Suprapubic skin (tissue), 3 donors: ENCODE data around the gene TRHDE.

Experiments used
- EP300 ChIP-seq: sonication (generic); formaldehyde crosslinking; IDR thresholded peaks from one replicate; pipeline ENCODE4 v1.6.1; 2017; ENCODE audit warnings: antibody characterized with exemption
- POLR2A ChIP-seq, 2 donors: fragments of 450-650 bp; IDR thresholded peaks; one replicate each; pipeline ENCODE4 v1.6.1; 2017; ENCODE audit warnings: antibody characterized with exemption in 2 of 2, mild to moderate bottlenecking in 2 of 2, moderate library complexity in 2 of 2
- TF ChIP-seq, protein P1 (sequence below), 2 donors: fragments of 200-600 bp in 1 of 2; fragments of 450-650 bp in 1 of 2; sonication (generic) in 1 of 2; IDR thresholded peaks; one replicate each; pipeline ENCODE4 v1.5.1; 2016 to 2019; ENCODE audit warnings: antibody characterized with exemption in 2 of 2, mild to moderate bottlenecking in 1 of 2, moderate library complexity in 1 of 2

DNA sequence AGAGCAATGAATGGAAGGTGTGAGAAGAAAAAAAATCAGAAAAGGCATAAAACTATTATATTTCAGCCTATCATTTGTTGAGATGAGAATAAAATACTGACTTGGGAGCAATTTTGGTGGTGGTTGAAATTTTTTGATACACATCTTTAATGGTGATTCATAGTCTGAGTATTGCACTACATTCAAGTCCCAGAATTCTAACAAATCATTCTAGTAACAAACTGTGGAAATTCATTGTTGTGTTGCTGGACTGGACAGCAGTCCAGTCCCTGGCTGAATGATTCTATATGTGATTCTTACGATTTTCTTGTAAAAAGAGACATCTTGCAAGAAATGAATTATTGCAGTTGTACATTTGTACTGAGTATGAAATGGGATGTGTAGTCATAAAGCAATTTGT, 268.6 kb downstream of the TRHDE start:
- TF ChIP-seq EP300 (no peak), POLR2A (IDR thresholded peaks at IDR 0.05) (no peak)
- TF ChIP-seq, protein P1, sequence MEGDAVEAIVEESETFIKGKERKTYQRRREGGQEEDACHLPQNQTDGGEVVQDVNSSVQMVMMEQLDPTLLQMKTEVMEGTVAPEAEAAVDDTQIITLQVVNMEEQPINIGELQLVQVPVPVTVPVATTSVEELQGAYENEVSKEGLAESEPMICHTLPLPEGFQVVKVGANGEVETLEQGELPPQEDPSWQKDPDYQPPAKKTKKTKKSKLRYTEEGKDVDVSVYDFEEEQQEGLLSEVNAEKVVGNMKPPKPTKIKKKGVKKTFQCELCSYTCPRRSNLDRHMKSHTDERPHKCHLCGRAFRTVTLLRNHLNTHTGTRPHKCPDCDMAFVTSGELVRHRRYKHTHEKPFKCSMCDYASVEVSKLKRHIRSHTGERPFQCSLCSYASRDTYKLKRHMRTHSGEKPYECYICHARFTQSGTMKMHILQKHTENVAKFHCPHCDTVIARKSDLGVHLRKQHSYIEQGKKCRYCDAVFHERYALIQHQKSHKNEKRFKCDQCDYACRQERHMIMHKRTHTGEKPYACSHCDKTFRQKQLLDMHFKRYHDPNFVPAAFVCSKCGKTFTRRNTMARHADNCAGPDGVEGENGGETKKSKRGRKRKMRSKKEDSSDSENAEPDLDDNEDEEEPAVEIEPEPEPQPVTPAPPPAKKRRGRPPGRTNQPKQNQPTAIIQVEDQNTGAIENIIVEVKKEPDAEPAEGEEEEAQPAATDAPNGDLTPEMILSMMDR (IDR thresholded peaks at IDR 0.05): no peak
